Osteoblast (primary cell): Measurements from ENCODE around the gene KLHDC4. TPM values are rescaled to one million over a fixed set of nuclear protein-coding genes. Genes with fewer than 3 reads are reported as not detected.

ENCODE experiments used
- DNase-seq: peaks from one replicate; pipeline ENCODE4 v3.0.0; 2011; ENCODE audit warnings: low spot score, mixed read lengths; ENCODE audit not compliant: insufficient read length; ENCODE audit errors: missing footprints
- H2AFZ ChIP-seq: 2 replicates; pipeline ENCODE4 v1.6.0; 2011; ENCODE audit warnings: mild to moderate bottlenecking, low read length
- H3K27ac ChIP-seq: 2 replicates; pipeline ENCODE4 v1.5.1; 2011; ENCODE audit warnings: mild to moderate bottlenecking, low read depth, low read length, moderate library complexity
- H3K27me3 ChIP-seq: 2 replicates; pipeline ENCODE4 v1.6.0; 2012; ENCODE audit warnings: mild to moderate bottlenecking, control low read depth, inconsistent platforms, low read length, moderate library complexity; ENCODE audit not compliant: insufficient read depth
- H3K36me3 ChIP-seq: 2 replicates; pipeline ENCODE4 v1.5.1; 2011; ENCODE audit warnings: mild to moderate bottlenecking, low read length, control low read depth, moderate library complexity; ENCODE audit not compliant: insufficient read depth
- H3K4me1 ChIP-seq: 2 replicates; pipeline ENCODE4 v1.5.1; 2011; ENCODE audit warnings: mild to moderate bottlenecking, low read length, control low read depth, moderate library complexity; ENCODE audit not compliant: insufficient read depth
- H3K4me2 ChIP-seq: 2 replicates; pipeline ENCODE4 v1.6.0; 2011; ENCODE audit warnings: mild to moderate bottlenecking, low read length; ENCODE audit not compliant: insufficient read depth
- H3K4me3 ChIP-seq: fragments of 200-600 bp; sonication (generic); 3 replicates; pipeline ENCODE4 v1.5.1; 2012; ENCODE audit warnings: mild to moderate bottlenecking, low read length, inconsistent platforms; ENCODE audit not compliant: insufficient read depth
- H3K79me2 ChIP-seq: 2 replicates; pipeline ENCODE4 v1.6.0; 2012; ENCODE audit warnings: mild to moderate bottlenecking, low read length, control low read depth, inconsistent platforms; ENCODE audit not compliant: insufficient read depth
- H3K9me3 ChIP-seq: 2 replicates; pipeline ENCODE4 v1.5.1; 2011; ENCODE audit warnings: low read depth, low read length, control low read depth
- H4K20me1 ChIP-seq: 2 replicates; pipeline ENCODE4 v1.6.0; 2012; ENCODE audit warnings: mild to moderate bottlenecking, low read length, control low read depth; ENCODE audit not compliant: insufficient read depth
- CTCF ChIP-seq: IDR thresholded peaks from 2 replicates; pipeline ENCODE4 v1.5.1; 2011; ENCODE audit warnings: mild to moderate bottlenecking, low read depth, low read length, moderate library complexity; ENCODE audit errors: extremely low read depth
- total RNA-seq: library from RNA; depleted of rRNA; stranded (reverse); fragments of >200 nt; gene quantifications from 2 replicates; pipeline ENCODE4 v1.2.3, GENCODE V29; 2012

KLHDC4 gene
- total RNA-seq, 1 donor: 22.1 TPM

GRCh38 chr16:87795336-87795735 is 29.6 kb upstream of the KLHDC4 start:
- Histone ChIP-seq H3K9me3 (no peaks in the 10 kb centered on the region), H2AFZ (no peak overlapping the region), H3K36me3 (no peaks in the 10 kb centered on the region), H3K27ac (no peak overlapping the region), H4K20me1 (no peaks in the 10 kb centered on the region), H3K4me3 (no peak overlapping the region), H3K27me3 (no peaks in the 10 kb centered on the region), H3K4me1 (peaks cover 17% of the 10 kb centered on the region), H3K4me2 (no peak overlapping the region), H3K79me2 (no peaks in the 10 kb centered on the region)
- no peak for TF ChIP-seq CTCF
- no peak for DNase-seq

- DNase-seq: peak; percentile 57
- Histone ChIP-seq H3K4me1 (peaks cover 24% of the 10 kb centered on the region), H3K36me3 (no peaks in the 10 kb centered on the region), H3K4me3 (no peak overlapping the region), H3K79me2 (no peaks in the 10 kb centered on the region), H3K4me2 (no peak overlapping the region), H2AFZ (no peak overlapping the region), H3K27me3 (no peaks in the 10 kb centered on the region), H4K20me1 (no peaks in the 10 kb centered on the region), H3K9me3 (no peaks in the 10 kb centered on the region), H3K27ac (no peak overlapping the region)
- no peak for TF ChIP-seq CTCF
These were observed 28.8 kb upstream of the KLHDC4 start for GRCh38 chr16:87794485-87795078.

DNA sequence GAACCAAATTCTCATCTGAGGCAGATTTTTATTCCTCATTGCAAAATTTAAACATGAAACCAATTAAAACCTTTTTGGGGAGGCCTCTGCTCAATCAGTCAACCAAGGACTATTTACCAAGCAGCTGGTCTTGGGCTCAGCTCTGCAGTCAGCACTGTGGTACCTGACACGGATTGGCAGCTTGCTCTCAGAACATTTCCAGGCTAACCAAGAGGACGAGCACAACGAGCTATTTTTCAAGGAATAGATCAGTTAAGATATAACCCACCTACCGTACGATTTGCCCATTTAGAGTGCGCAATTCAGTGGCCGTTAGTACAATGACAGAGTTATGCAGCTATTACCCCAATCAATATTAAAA is 26.4 kb upstream of the KLHDC4 start:
- Histone ChIP-seq H3K27me3 (no peaks in the 10 kb centered on the region), H3K4me2 (no peak overlapping the region), H3K79me2 (no peaks in the 10 kb centered on the region), H3K9me3 (no peaks in the 10 kb centered on the region), H3K4me3 (no peak overlapping the region), H3K27ac (no peak overlapping the region), H3K4me1 (peaks cover 33% of the 10 kb centered on the region), H3K36me3 (no peaks in the 10 kb centered on the region), H2AFZ (no peak overlapping the region), H4K20me1 (no peaks in the 10 kb centered on the region)
- no peak for DNase-seq
- TF ChIP-seq CTCF: no peak

DNA sequence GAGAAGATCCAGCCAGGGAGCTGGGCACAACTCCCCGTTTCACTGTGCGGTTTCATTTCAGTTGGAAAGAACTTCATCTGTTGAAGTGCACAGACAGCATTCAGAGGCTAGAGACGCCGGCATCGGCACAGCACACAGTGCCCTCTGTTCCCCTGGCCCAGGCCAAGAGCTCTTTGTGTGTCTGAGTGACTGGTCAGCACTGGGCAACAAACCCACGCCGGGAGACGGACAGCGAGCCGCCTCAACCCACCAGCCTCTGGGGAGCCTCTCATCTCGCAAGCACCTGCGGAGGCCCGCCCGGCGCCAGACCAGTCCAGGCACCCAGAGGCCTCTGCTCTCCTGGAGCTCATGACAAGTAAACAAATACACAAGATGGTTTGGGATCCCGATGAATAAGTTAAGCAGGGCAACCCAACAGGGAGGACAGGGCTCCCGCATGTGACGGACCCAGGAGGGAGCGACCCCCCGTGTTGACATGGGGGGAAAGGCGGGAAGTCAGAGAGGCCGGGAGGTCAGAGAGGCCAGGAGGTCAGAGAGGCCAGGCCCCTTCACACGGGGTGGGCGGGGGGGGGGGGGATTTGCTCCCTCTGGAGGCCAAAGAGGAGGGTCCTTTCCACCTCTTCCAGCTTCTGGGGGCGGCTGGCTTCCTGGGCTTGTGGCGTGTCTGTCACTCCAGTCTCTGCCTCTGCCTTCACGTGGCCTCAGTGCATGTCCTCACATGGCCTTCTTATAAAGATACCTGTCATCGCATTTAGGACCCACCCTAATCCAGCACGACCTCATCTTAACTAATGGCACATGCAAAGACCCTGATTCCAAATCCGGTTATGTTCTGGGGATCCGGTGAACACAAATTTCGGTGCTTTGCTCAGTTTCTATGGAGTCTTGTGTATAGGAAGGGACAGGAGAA is 25.8 kb upstream of the KLHDC4 start:
- H3K4me1 ChIP-seq: peaks cover 33% of the 10 kb centered on the region
- no peaks in the 10 kb centered on the region for H3K9me3 ChIP-seq
- peak; percentile 62 for DNase-seq
- H3K27ac ChIP-seq: peak overlapping the region; percentile 97
- no peaks in the 10 kb centered on the region for H4K20me1 ChIP-seq
- H3K79me2 ChIP-seq: no peaks in the 10 kb centered on the region
- H3K36me3 ChIP-seq: no peaks in the 10 kb centered on the region
- no peak for TF ChIP-seq CTCF
- no peaks in the 10 kb centered on the region for H3K27me3 ChIP-seq
- peak overlapping the region; percentile 74 for H2AFZ ChIP-seq
- no peak overlapping the region for H3K4me3 ChIP-seq
- H3K4me2 ChIP-seq: peak overlapping the region; percentile 63
